NCI-H2107 treated with DMSO at 0.1 percent for 48 hours (cell line): ENCODE measurements around the gene ICAM5.

Source experiments
- DNase-seq: peaks from one replicate; lab custom pipeline; 2025; ENCODE audit not compliant: unreplicated experiment; lab: John Stamatoyannopoulos, UW

The ICAM5 gene

GRCh38 chr19:10290357-10290875, 664 bp downstream of the ICAM5 start:
- DNase-seq: no peak

- no peak for DNase-seq
Measured at GRCh38 chr19:10290876-10291553, 1.3 kb downstream of the ICAM5 start.

GRCh38 chr19:10291554-10292205, 1.9 kb downstream of the ICAM5 start:
- no peak for DNase-seq

- DNase-seq: no peak
Measured at GRCh38 chr19:10292206-10292788, 2.5 kb downstream of the ICAM5 start.

- DNase-seq: no peak
Measured at GRCh38 chr19:10292789-10293636, 3.3 kb downstream of the ICAM5 start.

GRCh38 chr19:10293637-10294367, 4.0 kb downstream of the ICAM5 start:
- DNase-seq: no peak

GRCh38 chr19:10294368-10294697, 4.6 kb downstream of the ICAM5 start:
- DNase-seq: no peak

- no peak for DNase-seq
Measured at GRCh38 chr19:10295305-10295846, 5.6 kb downstream of the ICAM5 start.

GRCh38 chr19:10295847-10296591, 6.3 kb downstream of the ICAM5 start:
- no peak for DNase-seq

GRCh38 chr19:10299545-10300458, 10.1 kb downstream of the ICAM5 start:
- no peak for DNase-seq

- DNase-seq: no peak
Measured at GRCh38 chr19:10305139-10305806, 15.5 kb downstream of the ICAM5 start.

GRCh38 chr19:10306327-10306726, 16.6 kb downstream of the ICAM5 start:
- DNase-seq: no peak

- no peak for DNase-seq
Measured at GRCh38 chr19:10309423-10309822, 19.7 kb downstream of the ICAM5 start, which contains the start of gene ZGLP1. Gene ZGLP1, minus strand, starts transcription at chr19:10309815.

- peak; percentile 73 for DNase-seq
Measured at GRCh38 chr19:10315335-10316214, 25.8 kb downstream of the ICAM5 start, which contains the start of gene FDX2. Gene FDX2, minus strand, starts transcription at chr19:10316015. Its CDS starts 19 bp downstream, at chr19:10315996.

GRCh38 chr19:10316229-10317044, 26.7 kb downstream of the ICAM5 start:
- no peak for DNase-seq
